Stimulated activated CD4-positive, alpha-beta T cell treated with anti-CD3 and anti-CD28 coated beads, Interleukin-2, amount 100 ng/mL, for 24 hours (primary cell): ENCODE results near the gene CFAP43.

Experiments used
- DNase-seq, 2 donors: peaks; one replicate each; pipeline ENCODE4 v3.0.0-alpha.2; 2020

The CFAP43 gene, protein sequence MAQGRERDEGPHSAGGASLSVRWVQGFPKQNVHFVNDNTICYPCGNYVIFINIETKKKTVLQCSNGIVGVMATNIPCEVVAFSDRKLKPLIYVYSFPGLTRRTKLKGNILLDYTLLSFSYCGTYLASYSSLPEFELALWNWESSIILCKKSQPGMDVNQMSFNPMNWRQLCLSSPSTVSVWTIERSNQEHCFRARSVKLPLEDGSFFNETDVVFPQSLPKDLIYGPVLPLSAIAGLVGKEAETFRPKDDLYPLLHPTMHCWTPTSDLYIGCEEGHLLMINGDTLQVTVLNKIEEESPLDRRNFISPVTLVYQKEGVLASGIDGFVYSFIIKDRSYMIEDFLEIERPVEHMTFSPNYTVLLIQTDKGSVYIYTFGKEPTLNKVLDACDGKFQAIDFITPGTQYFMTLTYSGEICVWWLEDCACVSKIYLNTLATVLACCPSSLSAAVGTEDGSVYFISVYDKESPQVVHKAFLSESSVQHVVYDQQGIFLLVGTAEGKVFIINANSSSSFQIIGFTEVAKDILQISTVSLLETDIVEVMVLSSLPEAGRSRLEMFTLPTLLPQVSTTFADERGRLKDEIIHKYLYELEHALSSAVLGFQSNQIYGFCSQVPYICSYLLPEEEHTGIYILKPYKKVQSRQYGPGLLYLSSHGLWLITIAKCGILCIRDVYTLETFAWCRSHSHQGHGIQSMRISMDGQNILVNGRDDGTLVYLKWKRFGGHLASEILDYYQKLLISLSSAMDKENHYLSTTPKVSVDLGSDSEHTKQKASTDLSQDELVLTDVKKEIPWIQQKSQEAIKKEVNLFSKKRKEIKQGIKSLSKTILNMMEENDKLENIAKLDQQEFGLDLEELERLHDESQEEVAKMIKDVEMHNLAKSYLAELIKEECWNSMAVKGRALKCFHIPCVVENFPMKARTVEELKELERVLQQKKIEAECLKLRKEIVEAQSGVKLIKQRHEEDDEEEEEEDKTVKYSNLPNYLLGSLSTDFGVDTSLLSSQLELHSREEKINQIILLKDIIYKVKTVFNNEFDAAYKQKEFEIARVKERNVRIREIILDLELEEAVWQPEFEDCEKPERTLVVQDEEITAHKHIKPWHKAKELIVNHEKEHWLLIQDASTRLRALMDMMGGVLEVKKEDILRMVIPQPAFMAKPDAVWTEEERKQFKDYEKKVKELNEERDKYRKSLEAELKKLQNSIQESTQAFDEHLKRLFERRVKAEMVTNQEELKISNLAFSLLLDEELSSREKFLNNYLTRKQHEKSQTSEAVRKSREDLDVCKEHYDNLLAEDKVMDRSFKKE (N-terminal part only)

DNA sequence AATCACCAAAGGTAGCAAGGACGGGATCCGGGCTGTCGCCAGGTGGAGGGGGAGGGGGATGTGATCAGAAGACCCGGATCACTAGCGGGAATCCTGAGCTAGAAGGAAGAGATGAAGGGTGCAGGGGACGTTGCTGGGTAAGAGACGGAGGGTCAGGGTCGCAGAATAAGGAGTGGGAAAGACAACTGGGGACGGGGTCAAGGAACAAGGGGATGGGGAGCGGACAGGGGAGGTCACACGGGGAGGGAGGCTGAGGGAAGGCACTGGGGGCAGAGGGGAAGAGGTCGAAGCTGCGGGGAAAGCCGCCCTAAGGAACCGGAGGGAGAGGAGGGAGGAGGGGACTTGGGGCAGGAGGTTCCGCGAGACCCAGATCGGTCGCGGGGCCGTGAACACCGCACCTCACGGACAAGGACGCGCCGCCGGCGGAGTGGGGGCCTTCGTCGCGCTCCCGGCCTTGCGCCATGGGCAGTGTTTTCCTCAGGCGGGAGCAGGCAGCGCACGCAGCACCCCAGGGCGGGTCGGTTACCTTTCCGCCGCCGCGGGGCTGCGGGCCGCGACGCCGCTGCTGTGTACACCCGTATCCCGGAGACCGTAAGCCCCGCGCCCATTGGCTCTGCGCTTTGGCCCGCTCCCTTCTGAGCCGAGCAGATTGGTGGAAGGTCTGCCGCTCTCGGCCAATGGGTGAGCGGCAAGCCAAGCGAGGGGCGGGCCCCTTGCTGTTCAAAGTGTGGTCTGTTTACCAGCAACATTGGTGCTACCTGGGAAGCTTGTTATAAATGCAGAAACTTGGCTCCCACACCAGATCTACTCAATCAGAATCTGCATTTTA, at the start of gene CFAP43:
Gene CFAP43 (minus strand): TSS at position 581 of the 829 bp plus-strand sequence. CDS start 118 bp downstream, at position 463.
- DNase-seq, result peak; percentile 99 to 100

- no peak for DNase-seq
Observed at GRCh38 chr10:104281694-104282093, 49.5 kb upstream of the CFAP43 start.

GRCh38 chr10:104279550-104280259, 47.5 kb upstream of the CFAP43 start:
- DNase-seq, result no peak

DNA sequence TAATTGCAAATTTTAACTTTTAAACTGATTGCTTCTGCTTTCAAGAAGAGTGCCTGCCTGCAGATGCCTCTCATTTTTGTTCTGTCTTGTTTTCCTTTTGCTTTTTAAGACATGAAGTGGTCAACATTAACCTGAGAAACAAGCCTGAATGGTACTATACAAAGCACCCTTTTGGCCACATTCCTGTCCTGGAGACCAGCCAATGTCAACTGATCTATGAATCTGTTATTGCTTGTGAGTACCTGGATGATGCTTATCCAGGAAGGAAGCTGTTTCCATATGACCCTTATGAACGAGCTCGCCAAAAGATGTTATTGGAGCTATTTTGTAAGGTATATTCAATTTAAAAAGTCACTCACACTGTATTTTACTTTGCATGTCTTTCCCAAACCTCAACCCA, 45.6 kb upstream of the CFAP43 start:
- DNase-seq, result no peak

GRCh38 chr10:104276192-104276591, 44.0 kb upstream of the CFAP43 start:
- DNase-seq, result no peak

GRCh38 chr10:104274762-104275721, 42.9 kb upstream of the CFAP43 start:
- peak; percentile 59 to 69 for DNase-seq

DNA sequence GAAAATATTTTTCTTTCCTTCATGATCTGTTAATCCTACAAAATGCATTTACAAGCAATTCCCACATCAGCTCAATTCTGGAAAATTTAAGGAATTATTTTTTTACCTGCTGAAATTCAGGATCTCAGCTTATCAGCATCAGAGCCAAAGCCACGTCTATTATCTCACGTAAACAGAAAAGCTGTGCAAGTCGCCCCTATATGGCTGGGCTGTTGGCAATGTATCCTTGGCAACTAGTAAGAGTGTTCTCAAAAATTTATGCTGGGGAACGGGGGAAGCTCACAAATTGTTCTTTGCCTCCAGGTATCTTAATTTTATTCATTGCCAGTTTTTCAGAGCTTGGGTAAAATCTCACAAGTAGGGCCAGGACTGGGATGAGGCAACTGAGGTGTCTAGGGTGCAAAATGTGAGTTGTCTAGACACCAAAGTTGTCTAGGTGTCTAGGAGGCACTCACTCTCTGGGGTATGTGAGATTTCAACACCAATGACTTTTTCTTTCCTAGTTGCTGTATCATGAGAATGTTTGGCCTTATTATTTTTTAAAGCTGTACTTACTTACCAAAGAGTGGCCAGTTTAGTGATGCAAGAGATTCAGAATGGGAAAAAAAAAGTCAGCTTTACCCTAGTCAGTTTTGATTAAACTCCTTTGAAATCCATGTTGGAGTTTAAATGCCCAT, 41.9 kb upstream of the CFAP43 start:
- no peak for DNase-seq

DNA sequence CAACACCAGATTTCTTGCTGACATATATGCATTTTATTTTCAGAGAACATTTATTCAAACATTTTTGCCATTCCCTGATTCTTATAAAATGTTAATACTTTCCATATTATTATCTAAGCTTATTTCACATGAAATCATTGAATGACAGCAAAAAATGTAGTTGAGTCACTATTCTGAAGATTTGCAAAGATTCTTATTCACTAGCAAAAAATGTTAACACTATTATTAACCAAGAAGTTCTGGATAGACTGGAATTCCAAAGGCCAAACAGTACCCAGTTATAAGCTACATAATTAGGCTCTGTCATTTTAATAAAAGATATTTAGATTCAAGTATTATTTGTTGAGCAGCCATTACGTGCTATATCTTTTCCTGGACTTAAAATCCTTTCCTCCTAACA, 41.1 kb upstream of the CFAP43 start:
- no peak for DNase-seq

DNA sequence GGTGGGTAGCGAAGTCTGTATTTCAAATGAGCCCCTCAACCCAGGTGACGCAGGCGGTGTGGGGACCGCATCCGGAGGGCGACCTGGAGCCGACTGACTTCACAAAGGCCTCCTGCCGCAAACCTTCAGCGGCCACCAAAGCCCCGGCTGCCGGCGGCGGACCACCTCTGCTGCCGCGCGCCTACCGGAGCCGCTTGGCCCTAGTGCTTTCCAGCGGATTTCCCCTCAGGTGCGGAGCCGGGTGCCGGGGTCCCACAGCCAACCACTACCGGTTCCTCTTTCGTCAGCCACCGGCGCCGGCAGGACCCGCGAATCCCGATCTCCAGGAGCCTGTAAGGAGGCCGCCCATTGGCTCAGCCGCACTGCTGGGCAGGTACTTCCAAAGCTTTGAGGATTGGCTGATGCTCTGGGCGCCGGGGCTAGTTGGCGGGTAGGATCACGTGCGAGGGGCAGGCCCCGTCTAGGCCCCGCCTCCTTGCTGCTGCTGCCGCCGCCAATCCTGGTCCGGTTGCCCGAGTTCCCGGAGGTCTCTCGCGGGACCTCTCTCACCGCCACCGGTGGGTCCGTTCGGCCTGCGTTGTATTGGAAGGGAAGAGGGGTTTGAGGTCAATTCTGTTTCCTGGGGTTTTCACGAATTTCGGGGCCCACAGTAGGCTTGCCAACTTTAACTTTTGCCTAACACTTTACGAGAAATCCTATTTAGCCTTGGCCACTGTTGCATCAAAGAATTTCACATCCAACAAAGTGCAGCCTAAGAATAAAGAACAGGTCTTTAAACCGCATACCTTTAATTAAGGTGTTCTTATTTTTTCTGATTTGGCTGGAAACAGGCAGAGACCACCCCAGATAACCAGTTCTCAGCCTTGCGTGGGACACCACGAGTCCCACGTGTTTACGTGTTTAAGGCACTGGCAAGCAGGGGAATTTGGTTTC, 36.8 kb upstream of the CFAP43 start, which contains the start of gene GSTO2:
Gene GSTO2 (plus strand): TSS at position 472 of the 933 bp plus-strand sequence. CDS start 5,732 bp downstream, outside the sequence.
- peak; percentile 97 to 98 for DNase-seq

- DNase-seq, result no peak
Observed at GRCh38 chr10:104268405-104268712, 36.2 kb upstream of the CFAP43 start.

DNA sequence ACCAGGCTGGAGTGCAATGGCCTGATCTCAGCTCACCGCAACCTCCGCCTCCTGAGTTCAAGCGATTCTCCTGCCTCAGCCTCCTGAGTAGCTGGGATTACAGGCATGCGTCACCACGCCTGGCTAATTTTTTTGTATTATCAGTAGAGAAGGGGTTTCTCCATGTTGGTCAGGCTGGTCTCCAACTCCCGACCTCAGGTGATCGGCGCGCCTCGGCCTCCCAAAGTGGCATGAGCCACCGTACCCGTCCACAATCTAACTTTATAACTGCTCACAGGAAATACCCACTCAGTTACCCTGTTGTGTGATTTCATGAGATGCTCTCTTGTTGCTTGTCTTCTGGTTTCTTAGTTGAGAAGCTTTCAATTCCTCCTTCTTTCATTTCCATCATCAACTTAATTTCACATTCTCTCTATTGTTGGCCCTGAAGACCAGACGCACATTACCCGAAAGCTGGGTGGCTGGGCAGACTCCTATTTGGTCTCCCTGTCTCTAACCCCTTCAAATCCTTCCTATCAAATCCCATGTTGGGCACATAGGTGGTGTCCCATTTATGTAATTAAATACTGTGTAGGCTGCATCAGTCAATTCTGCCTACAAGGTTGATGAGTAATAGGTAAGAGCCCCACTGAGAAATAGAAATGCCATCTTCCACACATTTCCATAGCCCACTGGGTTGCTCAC, 35.7 kb upstream of the CFAP43 start:
- DNase-seq, result peak; percentile 41 to 56

DNA sequence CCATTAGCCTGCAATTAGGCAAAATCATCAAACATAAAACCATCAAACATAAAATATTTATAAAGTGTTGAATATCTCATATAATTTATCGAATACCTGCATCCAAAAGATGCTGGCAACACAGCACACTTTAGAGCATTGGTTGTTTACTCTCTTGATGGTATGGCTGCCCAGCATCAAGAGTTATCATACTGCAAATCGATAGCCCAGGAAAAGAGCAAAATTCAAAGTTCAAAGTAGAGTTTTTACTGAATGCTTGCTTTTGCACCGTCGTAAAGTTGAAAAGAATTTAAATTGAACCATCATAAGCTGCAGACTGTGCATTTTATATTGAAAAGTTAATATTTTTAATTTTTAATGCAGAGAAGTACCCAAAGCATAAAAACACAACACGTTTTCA, 32.6 kb upstream of the CFAP43 start:
- DNase-seq, result no peak

GRCh38 chr10:104262055-104262454, 29.9 kb upstream of the CFAP43 start:
- no peak for DNase-seq

- no peak for DNase-seq
Observed at GRCh38 chr10:104260775-104261115, 28.6 kb upstream of the CFAP43 start.

DNA sequence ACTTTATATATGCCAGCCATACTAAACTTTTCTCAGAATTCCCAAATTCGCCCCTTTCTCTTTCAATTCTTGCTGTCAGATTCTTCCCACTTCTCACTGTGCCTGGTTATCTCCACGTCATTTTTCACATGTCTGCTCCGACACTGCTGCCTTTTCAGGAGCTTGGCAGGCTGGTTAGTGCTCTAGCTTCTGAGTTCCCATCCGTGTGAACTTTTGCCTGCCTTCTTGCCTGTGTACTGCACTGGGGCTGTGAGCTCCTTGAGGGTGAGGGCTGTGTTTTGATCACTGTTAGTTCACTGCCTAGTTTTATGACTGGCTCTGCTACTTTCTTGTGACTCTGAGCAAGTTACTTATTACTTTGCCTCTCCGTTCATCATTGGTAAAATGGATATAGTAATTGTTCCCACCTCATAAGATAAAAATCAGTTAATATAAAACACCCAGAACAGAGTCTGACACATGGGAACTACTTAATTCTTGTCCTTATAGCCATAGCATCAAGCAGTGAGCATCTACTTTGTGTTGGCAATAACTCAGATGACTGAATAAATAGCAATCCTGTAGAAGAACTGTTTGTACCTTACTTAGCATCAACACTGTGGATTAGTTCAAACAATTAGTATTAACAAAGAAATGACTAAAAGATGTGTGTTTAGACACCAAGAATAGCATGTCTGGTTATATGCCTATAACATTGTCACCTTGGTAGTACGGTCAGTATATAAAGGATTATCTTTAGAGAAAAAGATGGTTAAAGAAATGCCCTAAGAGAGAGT, 28.0 kb upstream of the CFAP43 start:
- DNase-seq, result no peak

DNA sequence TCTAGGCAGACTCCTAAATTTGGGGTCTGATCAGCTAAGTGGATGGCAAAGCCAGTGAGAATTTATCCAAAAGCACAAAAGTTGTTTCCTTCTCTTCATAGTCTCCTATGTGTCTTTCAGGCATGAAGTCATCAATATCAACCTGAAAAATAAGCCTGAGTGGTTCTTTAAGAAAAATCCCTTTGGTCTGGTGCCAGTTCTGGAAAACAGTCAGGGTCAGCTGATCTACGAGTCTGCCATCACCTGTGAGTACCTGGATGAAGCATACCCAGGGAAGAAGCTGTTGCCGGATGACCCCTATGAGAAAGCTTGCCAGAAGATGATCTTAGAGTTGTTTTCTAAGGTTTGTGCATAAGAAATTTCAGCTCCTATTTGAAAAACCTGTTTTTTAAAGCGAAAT, 27.3 kb upstream of the CFAP43 start:
- DNase-seq, result no peak

- DNase-seq, result no peak
Observed at GRCh38 chr10:104258209-104258608, 26.0 kb upstream of the CFAP43 start.
